Activated CD4-positive, alpha-beta T cell treated with anti-CD3 and anti-CD28 coated beads, Interleukin-2, Interleukin-4, amounts not matched to agents 100 ng/mL and 50 ng/mL, durations not matched to agents 16 hours and 8 hours (primary cell): Measurements from ENCODE around the gene CDT1.

Source experiments
- DNase-seq: peaks from one replicate; pipeline ENCODE4 v3.0.0-alpha.2; 2020; ENCODE audit warnings: low spot score

The CDT1 gene

DNA sequence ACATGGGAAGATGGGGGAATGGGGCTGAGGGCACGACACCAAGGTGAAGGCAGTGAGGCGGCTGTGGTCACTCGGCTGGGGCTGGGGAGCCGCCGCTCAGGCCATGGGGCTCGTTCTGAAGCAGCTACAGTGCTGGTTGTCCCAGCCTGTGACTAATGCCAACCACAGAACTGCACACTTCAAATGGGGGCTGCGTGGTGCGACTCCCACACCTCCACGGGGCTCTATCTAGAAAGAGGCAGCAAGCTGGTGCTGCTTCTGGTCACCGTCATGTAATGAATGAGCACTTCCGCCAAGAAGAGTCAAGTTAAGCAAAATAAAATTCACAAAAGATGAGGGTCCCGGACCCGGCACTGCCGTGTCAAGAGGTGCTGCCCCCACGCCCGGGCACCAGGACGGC, 33.2 kb downstream of the CDT1 start:
- DNase-seq, result no peak

DNA sequence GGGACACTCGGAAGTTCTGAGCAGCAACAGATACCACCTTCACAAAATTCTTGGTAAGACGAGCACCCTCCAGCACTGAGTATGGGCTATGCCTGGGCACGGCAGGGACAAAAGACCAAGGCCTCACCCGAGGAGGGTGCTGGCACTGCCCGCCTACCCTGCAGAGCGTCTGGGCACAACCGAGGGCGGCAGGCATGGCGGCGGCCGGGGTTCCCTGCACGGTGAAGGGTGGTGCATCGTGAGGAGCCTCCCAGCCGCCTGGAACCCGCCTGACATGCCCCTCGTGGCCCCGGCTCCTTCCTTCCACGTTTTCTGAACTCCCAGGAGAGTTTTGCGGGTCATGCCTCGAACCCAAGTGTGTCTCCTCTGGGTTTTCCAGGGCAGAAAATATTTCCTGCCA, 34.2 kb downstream of the CDT1 start:
- DNase-seq, result no peak

DNA sequence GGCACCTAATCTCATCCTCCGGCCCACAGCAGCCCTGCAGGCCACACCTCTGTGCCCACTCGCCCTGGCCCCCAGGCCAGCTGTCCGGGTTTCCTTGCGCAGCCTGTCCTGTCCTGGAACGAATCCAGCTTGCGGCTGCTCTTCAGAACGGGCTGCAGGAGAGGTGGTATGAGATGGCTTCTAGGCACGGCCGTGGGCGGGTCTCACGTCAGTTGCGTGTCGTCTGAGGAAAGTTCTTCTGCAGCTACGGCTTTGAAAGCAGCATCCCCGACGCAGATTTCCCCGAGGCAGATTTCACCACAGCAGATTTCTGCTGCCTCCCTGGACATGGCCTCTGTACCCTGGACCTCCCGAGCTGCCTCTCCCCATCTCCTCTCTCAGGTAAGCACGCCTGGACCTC, 35.0 kb downstream of the CDT1 start:
- no peak for DNase-seq

DNA sequence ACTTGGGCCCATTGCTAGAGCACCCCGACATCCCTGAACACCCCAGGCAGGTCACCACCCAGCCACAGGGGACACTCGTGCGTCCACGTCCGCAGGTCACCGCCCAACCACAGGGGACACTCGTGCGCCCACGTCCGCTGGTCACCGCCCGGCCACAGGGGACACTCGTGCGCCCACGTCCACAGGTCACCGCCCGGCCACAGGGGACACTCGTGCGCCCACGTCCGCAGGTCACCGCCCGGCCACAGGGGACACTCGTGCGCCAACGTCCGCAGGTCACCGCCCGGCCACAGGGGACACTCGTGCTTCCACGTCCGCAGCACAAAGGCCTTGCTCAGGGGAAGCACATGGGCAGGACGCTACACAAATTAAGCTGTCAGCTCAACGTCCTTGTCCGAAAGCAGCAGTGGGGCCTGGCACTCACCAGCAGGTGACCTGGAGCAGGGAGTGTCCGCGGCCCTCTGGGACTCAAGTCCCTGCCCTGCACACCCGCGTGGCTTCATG, 35.5 kb downstream of the CDT1 start:
- no peak for DNase-seq

- DNase-seq, result no peak
Observed at GRCh38 chr16:88839745-88840599, 36.4 kb downstream of the CDT1 start.

DNA sequence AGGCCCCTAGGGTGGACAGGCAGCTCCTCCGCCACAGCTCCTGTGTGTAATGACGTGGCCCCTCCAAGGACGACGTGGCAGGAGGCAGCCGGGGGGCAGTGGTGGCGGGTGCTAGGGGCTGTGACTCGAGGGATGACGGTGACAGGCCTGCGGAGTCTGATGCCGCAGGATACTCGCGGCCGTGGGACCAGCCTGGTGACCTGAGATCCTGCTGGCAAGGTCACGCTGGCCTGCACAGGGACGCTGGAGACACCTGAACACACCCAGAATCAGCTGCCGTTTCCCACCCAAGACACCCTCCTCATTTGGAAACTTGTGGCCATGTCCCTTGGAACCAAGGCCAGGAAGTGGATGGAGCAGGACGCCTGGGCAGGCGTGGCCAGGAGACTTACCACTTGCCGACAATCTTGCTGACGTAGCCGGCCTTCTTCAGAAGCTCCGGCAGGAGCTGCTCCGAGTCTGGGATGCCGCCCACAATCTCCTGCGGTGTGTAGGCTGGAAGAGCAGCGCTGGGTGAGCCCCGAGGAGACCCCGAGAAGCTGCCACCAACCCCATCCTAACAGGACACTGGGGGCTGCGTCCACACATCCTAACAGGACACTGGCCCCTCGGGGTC, 37.1 kb downstream of the CDT1 start:
- no peak for DNase-seq

DNA sequence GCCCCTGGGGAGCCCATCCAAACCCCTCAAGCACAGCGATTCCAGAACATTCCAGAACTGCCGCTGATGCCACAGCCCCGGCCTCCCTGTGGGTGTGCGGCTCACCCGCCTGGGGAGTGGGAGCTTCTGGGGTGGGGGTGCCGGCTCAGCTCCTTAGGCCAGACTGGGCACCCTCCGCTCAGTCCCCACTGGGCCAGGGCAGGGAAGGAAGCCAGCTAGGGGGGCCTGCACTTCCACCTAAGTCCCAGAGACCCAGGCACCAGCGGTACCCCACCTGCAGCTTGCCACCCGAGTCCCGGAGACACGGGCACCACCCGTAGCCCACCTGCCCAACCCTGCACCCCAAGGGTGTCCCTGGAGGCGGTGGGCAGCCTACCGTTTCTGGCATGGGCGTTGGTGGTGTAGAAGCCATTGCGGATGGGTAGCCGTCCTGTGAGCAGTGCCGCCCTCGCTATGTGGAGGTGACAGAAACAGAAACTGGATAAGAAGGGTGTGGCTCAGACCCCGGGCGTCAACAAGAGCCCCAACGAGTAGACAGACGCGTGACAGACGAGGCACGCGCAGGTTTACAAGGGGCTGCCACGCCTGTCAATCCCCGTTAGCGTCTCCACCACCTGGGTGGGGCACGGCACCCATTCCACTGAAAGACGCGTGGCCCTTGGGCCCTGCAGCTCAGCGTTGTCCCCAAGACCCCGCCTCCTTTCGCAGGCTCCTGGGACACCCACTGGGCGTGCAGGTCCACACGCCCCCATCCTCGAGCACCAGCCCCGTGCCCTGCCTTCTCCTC, 38.1 kb downstream of the CDT1 start:
- no peak for DNase-seq

GRCh38 chr16:88842308-88842756, 38.7 kb downstream of the CDT1 start:
- no peak for DNase-seq

DNA sequence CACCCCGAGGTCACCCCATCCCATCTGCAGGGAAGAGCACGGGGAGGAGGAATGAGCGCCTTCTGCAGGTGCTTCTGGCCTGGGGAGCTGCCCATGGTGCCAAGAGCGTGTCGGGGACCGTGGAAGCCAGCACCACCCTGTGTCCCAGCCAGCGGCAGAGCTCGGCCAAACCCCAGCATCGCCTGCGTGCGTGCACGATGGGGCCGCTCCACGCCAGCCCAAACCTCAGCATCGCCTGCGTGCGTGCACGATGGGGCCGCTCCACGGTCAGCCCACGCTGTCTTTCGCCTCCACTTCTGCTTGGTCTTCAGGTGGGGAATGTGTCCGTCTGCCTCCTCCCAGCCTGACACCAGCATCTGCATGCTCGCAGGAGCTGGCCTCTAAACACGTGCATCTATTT, 39.2 kb downstream of the CDT1 start:
- DNase-seq, result no peak

GRCh38 chr16:88843256-88843655, 39.7 kb downstream of the CDT1 start:
- no peak for DNase-seq

- DNase-seq, result no peak
Observed at GRCh38 chr16:88844419-88845036, 40.9 kb downstream of the CDT1 start.

- no peak for DNase-seq
Observed at GRCh38 chr16:88846088-88846487, 42.5 kb downstream of the CDT1 start.

DNA sequence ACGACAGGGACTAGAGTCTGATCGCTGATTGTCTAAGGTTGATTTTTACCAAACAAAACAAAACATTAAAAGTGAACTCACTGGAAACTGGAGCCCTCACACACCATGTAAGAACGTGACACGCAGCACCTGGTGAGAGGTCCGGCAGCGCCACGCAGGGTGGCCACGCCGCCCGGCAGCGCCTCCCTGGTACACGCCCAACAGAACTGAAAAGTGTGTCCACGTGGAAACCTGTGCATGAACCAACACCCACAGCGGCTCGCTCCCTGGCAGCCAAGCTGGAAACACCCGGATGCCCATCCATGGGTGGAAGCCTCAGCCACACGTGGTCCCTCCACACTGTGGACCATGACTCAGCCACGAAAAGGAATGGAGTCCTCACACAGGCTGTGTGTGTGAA, 44.1 kb downstream of the CDT1 start:
- no peak for DNase-seq

GRCh38 chr16:88848557-88848956, 45.0 kb downstream of the CDT1 start:
- no peak for DNase-seq

DNA sequence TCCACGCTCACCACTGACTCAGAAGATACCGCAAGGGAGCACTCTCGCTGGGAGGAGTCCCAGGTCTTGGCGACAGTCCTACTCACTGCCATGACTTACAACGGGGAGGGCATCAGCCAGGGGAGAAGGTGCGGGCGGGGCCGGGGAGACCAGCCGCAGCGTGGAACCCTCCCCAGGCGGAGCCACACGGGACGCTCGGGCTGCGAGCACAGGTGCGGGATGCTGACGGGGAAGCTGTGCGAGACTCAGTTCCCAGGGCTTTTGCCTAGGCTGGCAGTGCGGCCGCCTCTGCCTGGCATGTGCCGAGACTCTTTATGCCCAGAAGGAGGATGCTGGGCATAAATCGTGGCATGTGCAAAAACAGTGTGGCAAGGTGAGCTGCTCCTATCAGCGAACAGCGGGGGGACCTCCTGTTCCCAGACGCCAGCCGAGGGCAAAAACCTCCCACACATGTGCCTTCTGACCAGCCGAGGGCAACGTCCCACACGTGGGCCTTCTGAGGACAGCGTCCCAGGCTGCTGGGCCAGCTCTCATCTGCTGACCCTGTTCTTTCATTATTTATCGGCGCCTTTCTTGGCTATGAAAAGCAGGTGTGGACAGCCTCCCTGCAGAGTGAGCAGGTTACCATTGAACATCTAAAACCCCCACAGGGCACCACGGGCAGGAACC, 47.1 kb downstream of the CDT1 start:
- DNase-seq, result no peak

DNA sequence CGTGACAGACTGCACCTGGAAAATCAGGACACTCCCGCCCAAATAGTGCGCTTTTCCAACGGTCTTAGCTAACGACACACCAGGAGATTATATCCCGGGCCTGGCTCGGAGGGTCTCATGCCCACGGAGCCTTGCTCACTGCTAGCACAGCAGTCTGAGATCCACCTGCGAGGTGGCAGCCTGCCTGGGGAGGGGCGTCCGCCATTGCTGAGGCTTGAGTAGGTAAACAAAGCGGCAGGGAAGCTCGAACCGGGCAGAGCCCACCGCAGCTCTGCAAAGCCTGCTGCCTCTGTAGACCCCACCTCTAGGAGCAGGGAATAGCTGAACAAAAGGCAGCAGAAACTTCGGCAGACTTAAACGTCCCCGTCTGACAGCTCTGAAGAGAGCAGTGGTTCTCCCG, 48.0 kb downstream of the CDT1 start:
- DNase-seq, result no peak

DNA sequence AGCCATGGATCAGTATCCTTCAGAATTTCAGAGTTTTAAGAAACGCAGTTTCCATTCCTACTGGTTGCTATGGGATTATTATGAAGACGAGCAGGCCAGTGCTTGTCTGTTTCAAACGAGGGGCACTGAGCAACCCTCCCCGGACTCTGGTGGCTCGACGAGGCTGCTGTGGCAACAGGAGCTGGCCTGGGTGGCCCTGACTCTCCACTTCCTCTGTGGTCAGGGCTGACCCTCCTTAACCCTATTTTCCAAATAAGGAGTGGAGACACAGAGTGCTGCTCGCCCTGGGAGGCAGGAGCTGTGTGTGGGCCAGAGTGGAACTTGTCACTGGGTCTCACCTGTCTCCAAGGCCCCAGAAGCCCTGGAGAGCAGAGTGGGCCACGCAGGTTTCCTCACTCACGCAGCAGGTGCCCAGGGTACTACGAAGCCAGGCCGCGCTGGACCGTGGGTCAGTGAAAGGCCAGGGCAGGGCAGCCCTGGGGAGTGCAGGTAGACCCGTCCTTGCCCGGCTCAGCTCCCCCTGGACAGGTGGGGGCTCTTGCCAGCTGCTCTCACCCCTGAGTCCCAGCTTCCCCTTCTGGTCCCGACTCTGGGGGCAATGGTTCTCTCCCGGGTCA, 49.8 kb downstream of the CDT1 start:
- no peak for DNase-seq

- no peak for DNase-seq
Observed at GRCh38 chr16:88854306-88855111, 50.9 kb downstream of the CDT1 start.

- DNase-seq, result no peak
Observed at GRCh38 chr16:88855176-88855575, 51.6 kb downstream of the CDT1 start.

DNA sequence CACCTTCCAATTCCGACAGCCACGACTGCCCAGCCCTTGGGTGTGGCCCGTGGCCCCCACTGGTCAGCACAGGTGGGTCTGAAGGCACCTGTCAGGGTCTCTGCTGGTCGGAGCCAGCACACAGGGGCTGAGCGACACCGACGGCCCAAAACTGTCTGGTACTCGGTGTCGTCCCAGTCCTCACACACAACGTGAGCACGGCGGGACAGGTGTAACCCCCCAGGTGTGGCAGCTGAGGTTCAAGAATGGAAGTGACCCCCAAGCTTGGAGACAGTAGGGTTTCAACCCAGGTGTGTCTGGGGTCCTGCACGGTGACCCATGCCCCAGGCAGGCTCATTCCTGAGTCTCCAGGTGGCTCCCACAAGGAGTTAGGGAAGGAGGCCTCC, 52.1 kb downstream of the CDT1 start:
- DNase-seq, result no peak
